Measurements from ENCODE around the gene DNAJC22. TPM values are rescaled to one million over a fixed set of nuclear protein-coding genes. Genes with fewer than 3 reads are reported as not detected.

DNAJC22 gene
- total and polyA plus RNA-seq, 4 donors: 0.24 to 1.7 (median 0.89) TPM

DNA sequence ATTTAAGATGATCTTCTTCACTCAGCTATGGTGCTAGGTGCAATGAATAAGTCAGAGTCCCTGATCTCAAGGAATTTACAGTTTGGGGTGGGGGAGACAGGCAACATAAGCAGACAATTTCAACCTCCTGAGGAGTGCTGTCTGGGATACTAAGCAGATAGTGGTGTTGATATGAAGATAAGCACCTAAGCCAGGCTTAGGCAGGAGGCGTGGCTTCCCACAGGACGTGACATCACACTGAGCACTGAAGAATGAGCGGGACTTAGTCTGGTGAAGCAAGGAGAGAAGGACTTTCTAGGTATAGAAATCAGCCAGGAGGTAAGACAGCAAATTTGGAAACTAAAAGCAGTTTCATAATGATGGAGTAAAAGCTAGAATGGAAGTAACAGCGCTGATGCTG is 44.9 kb upstream of the DNAJC22 start:
- 68 to 74% methylated on average over 4 of the region's 4 CpGs for WGBS, 2 donors
- TF ChIP-seq CTCF (IDR thresholded peaks at IDR 0.05; ENCODE audit: control extremely low read depth, extremely low read depth): no peak

DNA sequence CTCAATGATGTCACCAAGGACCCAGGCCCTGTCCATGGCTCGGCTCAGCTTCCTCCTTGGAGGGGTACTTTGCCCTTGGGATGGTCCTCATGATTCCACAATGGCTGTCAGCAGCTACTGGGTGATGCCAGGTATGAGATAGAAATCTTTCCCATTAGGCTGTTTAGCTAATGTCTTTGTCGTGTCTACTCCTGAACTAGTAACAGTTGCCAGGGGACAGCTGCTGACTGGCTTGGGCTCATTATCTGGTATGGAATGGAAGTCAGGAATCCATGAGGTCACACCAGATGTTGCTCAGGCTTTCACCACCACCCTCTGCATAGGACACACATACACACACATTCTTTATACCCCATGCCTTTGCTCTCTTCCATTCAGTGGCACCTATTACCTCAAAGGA is 42.5 kb upstream of the DNAJC22 start:
- DNase-seq (no peak), ATAC-seq (ENCODE audit: insufficient read depth, low FRiP score) (no peak)
- WGBS, 2 donors: 76 to 88% methylated on average over 2 of the region's 2 CpGs
- no peak overlapping the region for H3K9ac ChIP-seq (ENCODE audit: insufficient read depth in 1 of 2, low read length in 2 of 2)
- no peak for TF ChIP-seq CTCF (IDR thresholded peaks at IDR 0.05; ENCODE audit: control extremely low read depth, extremely low read depth)
- peaks cover 0 to 20% (median 4%) of the 10 kb centered on the region in 3 donors for H3K27me3 ChIP-seq (ENCODE audit: control insufficient read depth in 3 of 3, insufficient read depth in 3 of 3, low read length in 2 of 3)
- no peak overlapping the region for H3K4me3 ChIP-seq
- no peak overlapping the region for H3K27ac ChIP-seq (ENCODE audit: low read depth in 1 of 2, low read length in 1 of 2)
- H3K4me1 ChIP-seq (ENCODE audit: control insufficient read depth in 5 of 5, insufficient read depth in 5 of 5, low read length in 5 of 5): no peaks in the 10 kb centered on the region
- no peaks in the 10 kb centered on the region for H3K36me3 ChIP-seq (ENCODE audit: control insufficient read depth in 4 of 4, insufficient read depth in 4 of 4, low read length in 4 of 4)
- no peaks in the 10 kb centered on the region for H3K9me3 ChIP-seq (ENCODE audit: control insufficient read depth in 4 of 4, insufficient read depth in 3 of 4, low read length in 3 of 4)

More for the DNA sequence above, 44.9 kb upstream of the DNAJC22 start:
- no peak overlapping the region for H3K4me3 ChIP-seq
- peaks cover 0 to 6% (median 5%) of the 10 kb centered on the region in 5 donors for H3K4me1 ChIP-seq (ENCODE audit: control insufficient read depth in 5 of 5, insufficient read depth in 5 of 5, low read length in 5 of 5)
- peaks cover 0 to 37% (median 26%) of the 10 kb centered on the region in 3 donors for H3K27me3 ChIP-seq (ENCODE audit: control insufficient read depth in 3 of 3, insufficient read depth in 3 of 3, low read length in 2 of 3)
- ATAC-seq (ENCODE audit: insufficient read depth, low FRiP score): no peak
- no peaks in the 10 kb centered on the region for H3K36me3 ChIP-seq (ENCODE audit: control insufficient read depth in 4 of 4, insufficient read depth in 4 of 4, low read length in 4 of 4)
- H3K9ac ChIP-seq (ENCODE audit: insufficient read depth in 1 of 2, low read length in 2 of 2): no peak overlapping the region
- no peak for DNase-seq
- H3K9me3 ChIP-seq (ENCODE audit: control insufficient read depth in 4 of 4, insufficient read depth in 3 of 4, low read length in 3 of 4): no peaks in the 10 kb centered on the region
- H3K27ac ChIP-seq (ENCODE audit: low read depth in 1 of 2, low read length in 1 of 2): no peak overlapping the region

- Histone ChIP-seq H3K9ac (ENCODE audit: insufficient read depth in 1 of 2, low read length in 2 of 2) (no peak overlapping the region), H3K36me3 (ENCODE audit: control insufficient read depth in 4 of 4, insufficient read depth in 4 of 4, low read length in 4 of 4) (no peaks in the 10 kb centered on the region), H3K9me3 (ENCODE audit: control insufficient read depth in 4 of 4, insufficient read depth in 3 of 4, low read length in 3 of 4) (no peaks in the 10 kb centered on the region), H3K4me3 (no peak overlapping the region), H3K27ac (ENCODE audit: low read depth in 1 of 2, low read length in 1 of 2) (no peak overlapping the region), H3K4me1 (ENCODE audit: control insufficient read depth in 5 of 5, insufficient read depth in 5 of 5, low read length in 5 of 5) (no peaks in the 10 kb centered on the region), H3K27me3 (ENCODE audit: control insufficient read depth in 3 of 3, insufficient read depth in 3 of 3, low read length in 2 of 3) (peaks cover 0 to 20% (median 4%) of the 10 kb centered on the region in 3 donors)
- ATAC-seq (ENCODE audit: insufficient read depth, low FRiP score): no peak
- 72 to 79% methylated on average over 6 of the region's 6 CpGs for WGBS, 2 donors
- no peak for DNase-seq
- no peak for TF ChIP-seq CTCF (IDR thresholded peaks at IDR 0.05; ENCODE audit: control extremely low read depth, extremely low read depth)
Observed at GRCh38 chr12:49305762-49306510, 40.8 kb upstream of the DNAJC22 start.
